H1 (cell line): ENCODE measurements around the gene LCP1. TPM values are rescaled to one million over a fixed set of nuclear protein-coding genes. Genes with fewer than 3 reads are reported as not detected.

Experiments
- CTCF ChIA-PET: fragments of 300-600 bp; sonication (Branson Sonifier 250); formaldehyde crosslinking; loops from one replicate; lab custom pipeline; 2021; ENCODE audit not compliant: partially characterized antibody; lab: Charles Lee
- POLR2A ChIA-PET: fragments of 300-600 bp; sonication (Branson Sonifier 250); formaldehyde crosslinking; loops from one replicate; lab custom pipeline; 2021; ENCODE audit warnings: inconsistent platforms; ENCODE audit not compliant: partially characterized antibody; lab: Charles Lee
- DNase-seq, 2 experiments: peaks; one replicate each; pipeline versions ENCODE4 v3.0.0 to v3.0.0-alpha.2; 2010 to 2022; ENCODE audit warnings: low spot score in 2 of 2, low read depth in 1 of 2, mixed read lengths in 1 of 2
- FAIRE-seq: peaks from 2 replicates; lab custom pipeline; 2011; peaks lifted over from hg19 to GRCh38; lab: Jason Lieb, UNC
- H2AFZ ChIP-seq: 2 replicates; pipeline ENCODE4 v1.8.1; 2012; ENCODE audit warnings: low read length, inconsistent platforms
- H2AK5ac ChIP-seq: 2 replicates; pipeline ENCODE4 v1.6.1; 2013; ENCODE audit warnings: low read depth, low read length
- H2BK120ac ChIP-seq: replicated peaks from 2 replicates; pipeline ENCODE3; 2013; ENCODE audit warnings: low read depth, low read length, inconsistent platforms
- H2BK12ac ChIP-seq: 2 replicates; pipeline ENCODE4 v1.6.1; 2013; ENCODE audit warnings: low read depth, low read length
- H2BK15ac ChIP-seq: 2 replicates; pipeline ENCODE4 v1.6.1; 2013; ENCODE audit warnings: low read length
- H2BK20ac ChIP-seq: 2 replicates; pipeline ENCODE4 v1.6.1; 2013; ENCODE audit warnings: low read length
- H2BK5ac ChIP-seq: 2 replicates; pipeline ENCODE4 v1.6.1; 2013; ENCODE audit warnings: low read depth, low read length
- H3K14ac ChIP-seq: 2 replicates; pipeline ENCODE4 v1.6.1; 2013; ENCODE audit warnings: inconsistent platforms; ENCODE audit not compliant: insufficient read length
- H3K18ac ChIP-seq: 2 replicates; pipeline ENCODE4 v1.6.1; 2013; ENCODE audit warnings: low read length; ENCODE audit errors: extremely low read depth
- H3K23ac ChIP-seq: 2 replicates; pipeline ENCODE4 v1.6.1; 2013; ENCODE audit warnings: inconsistent platforms; ENCODE audit not compliant: insufficient read length
- H3K23me2 ChIP-seq: 2 replicates; pipeline ENCODE4 v1.6.1; 2013; ENCODE audit warnings: low read depth, low read length
- H3K27ac ChIP-seq: 2 replicates; pipeline ENCODE4 v1.6.1; 2011; ENCODE audit warnings: low read depth, low read length, inconsistent platforms
- H3K27me3 ChIP-seq, 4 experiments: replicated peaks in 1 of 4; 1 replicate in 1 of 4; 2 replicates in 3 of 4; pipeline versions ENCODE4 v1.6.1 to v1.8.1; 2011 to 2013; ENCODE audit warnings: low read length in 3 of 4, mild to moderate bottlenecking in 3 of 4, inconsistent platforms in 2 of 4, mixed read lengths in 2 of 4, moderate library complexity in 1 of 4; ENCODE audit not compliant: control insufficient read depth in 3 of 4, insufficient read depth in 3 of 4; ENCODE audit errors: extremely low read depth in 1 of 4
- H3K36me3 ChIP-seq, 4 experiments: 2 replicates each; pipeline versions ENCODE4 v1.6.1 to v1.8.1; 2011 to 2013; ENCODE audit warnings: mild to moderate bottlenecking in 4 of 4, low read length in 3 of 4, moderate library complexity in 2 of 4, control low read depth in 1 of 4, inconsistent platforms in 1 of 4; ENCODE audit not compliant: insufficient read depth in 4 of 4, control insufficient read depth in 2 of 4
- H3K4ac ChIP-seq: replicated peaks from 2 replicates; pipeline ENCODE3; 2013; ENCODE audit warnings: low read length, low read depth, mixed read lengths, inconsistent platforms; ENCODE audit not compliant: insufficient read length
- H3K4me1 ChIP-seq, 4 experiments: replicated peaks in 1 of 4; 1 replicate in 1 of 4; 2 replicates in 3 of 4; pipeline versions ENCODE4 v1.6.1 to v1.8.1; 2011 to 2013; ENCODE audit warnings: low read length in 3 of 4, inconsistent platforms in 2 of 4, mixed read lengths in 1 of 4; ENCODE audit not compliant: insufficient read depth in 4 of 4, control insufficient read depth in 3 of 4
- H3K4me2 ChIP-seq, 2 experiments: 2 replicates each; pipeline versions ENCODE4 v1.6.1 to v1.8.1; 2011 to 2013; ENCODE audit warnings: low read depth in 2 of 2, low read length in 2 of 2, control low read depth in 1 of 2, inconsistent platforms in 1 of 2, mild to moderate bottlenecking in 1 of 2; ENCODE audit not compliant: insufficient read depth in 1 of 2
- H3K4me3 ChIP-seq, 4 experiments: fragments of 200-600, 300-600 bp in 1 of 4; sonication (generic), shearing (Covaris generic), sonication (Bioruptor Twin) in 1 of 4; 2 replicates each; pipeline versions ENCODE4 v1.5.1 to v1.8.1; 2011 to 2016; ENCODE audit warnings: low read length in 4 of 4, low read depth in 3 of 4, control low read depth in 2 of 4, inconsistent platforms in 2 of 4, mild to moderate bottlenecking in 2 of 4, mixed read lengths in 1 of 4, moderate library complexity in 1 of 4; ENCODE audit not compliant: insufficient read depth in 2 of 4; ENCODE audit errors: extremely low read depth in 1 of 4
- H3K56ac ChIP-seq: replicated peaks from 2 replicates; pipeline ENCODE3; 2013; ENCODE audit warnings: low read depth, mild to moderate bottlenecking, mixed read lengths, low read length, inconsistent platforms; ENCODE audit not compliant: insufficient read length
- H3K79me1 ChIP-seq: 2 replicates; pipeline ENCODE4 v1.6.1; 2013; ENCODE audit warnings: low read depth, low read length, control low read depth
- H3K79me2 ChIP-seq, 2 experiments: 2 replicates each; pipeline versions ENCODE4 v1.6.1 to v1.8.1; 2012 to 2013; ENCODE audit warnings: low read length in 2 of 2, mild to moderate bottlenecking in 2 of 2, inconsistent platforms in 1 of 2; ENCODE audit not compliant: insufficient read depth in 2 of 2, control insufficient read depth in 1 of 2
- H3K9ac ChIP-seq, 4 experiments: replicated peaks in 1 of 4; 1 replicate in 1 of 4; 2 replicates in 3 of 4; pipeline versions ENCODE4 v1.6.1 to v1.8.1; 2011 to 2013; ENCODE audit warnings: low read depth in 3 of 4, low read length in 3 of 4, control low read depth in 2 of 4, mild to moderate bottlenecking in 2 of 4, moderate library complexity in 2 of 4, inconsistent platforms in 1 of 4; ENCODE audit errors: extremely low read depth in 1 of 4
- H3K9me3 ChIP-seq, 2 experiments: 2 replicates each; pipeline versions ENCODE4 v1.6.1 to v1.8.1; 2012 to 2013; ENCODE audit warnings: mild to moderate bottlenecking in 2 of 2, moderate library complexity in 2 of 2, control low read depth in 1 of 2, inconsistent platforms in 1 of 2, low read depth in 1 of 2, low read length in 1 of 2, mixed read lengths in 1 of 2; ENCODE audit not compliant: insufficient read depth in 2 of 2
- H4K20me1 ChIP-seq, 2 experiments: replicated peaks in 1 of 2; 2 replicates each; pipeline versions ENCODE3 to v1.8.1; 2011 to 2013; ENCODE audit warnings: inconsistent platforms in 2 of 2, low read length in 2 of 2, mild to moderate bottlenecking in 1 of 2; ENCODE audit not compliant: insufficient read depth in 2 of 2, control insufficient read depth in 1 of 2
- H4K5ac ChIP-seq: 2 replicates; pipeline ENCODE4 v1.6.1; 2013; ENCODE audit warnings: low read length, low read depth, mixed read lengths, inconsistent platforms; ENCODE audit not compliant: insufficient read length
- H4K8ac ChIP-seq: 2 replicates; pipeline ENCODE4 v1.8.0; 2013; ENCODE audit warnings: mild to moderate bottlenecking, moderate library complexity, low read length, inconsistent platforms; ENCODE audit not compliant: insufficient read depth; ENCODE audit errors: extremely low read depth
- H4K91ac ChIP-seq: replicated peaks from 2 replicates; pipeline ENCODE3; 2013; ENCODE audit warnings: low read length, mixed read lengths, inconsistent platforms; ENCODE audit not compliant: insufficient read length
- CHD1 ChIP-seq: IDR thresholded peaks from 2 replicates; pipeline ENCODE4 v1.6.1; 2012; ENCODE audit warnings: low read depth, low read length, improper control_type of control experiment
- KDM1A ChIP-seq: fragments of 200-600, 300-600 bp; sonication (generic); IDR thresholded peaks from 2 replicates; pipeline ENCODE4 v1.7.1; 2016; ENCODE audit warnings: mild to moderate bottlenecking, low read length, borderline replicate concordance
- MAFK ChIP-seq: IDR thresholded peaks from 2 replicates; pipeline ENCODE4 v1.6.1; 2012; ENCODE audit warnings: low read depth, mild to moderate bottlenecking, improper control_type of control experiment, low read length
- POLR2AphosphoS5 ChIP-seq: IDR thresholded peaks from 2 replicates; pipeline ENCODE4 v1.6.1; 2011; ENCODE audit warnings: low read depth, low read length
- RNF2 ChIP-seq: fragments of 200-900, 300-1000 bp; sonication (generic); IDR thresholded peaks from 2 replicates; pipeline ENCODE4 v1.7.1; 2016; ENCODE audit warnings: borderline replicate concordance, low read depth, mild to moderate bottlenecking, antibody characterized with exemption, low read length; ENCODE audit not compliant: poor library complexity, severe bottlenecking; ENCODE audit errors: missing control alignments
- SP1 ChIP-seq: IDR thresholded peaks from 2 replicates; pipeline ENCODE4 v1.6.1; 2011; ENCODE audit warnings: low read depth, low read length
- SUZ12 ChIP-seq: fragments of 200-600 bp; sonication (generic); IDR thresholded peaks from 2 replicates; pipeline ENCODE4 v1.6.1; 2012; ENCODE audit warnings: mild to moderate bottlenecking, inconsistent platforms, low read length, moderate library complexity, mixed read lengths
- YY1 ChIP-seq: IDR thresholded peaks from 2 replicates; pipeline ENCODE4 v1.6.1; 2011; ENCODE audit warnings: low read depth, mild to moderate bottlenecking, low read length
- WGBS, 2 experiments: shearing (Covaris generic) in 1 of 2; methylation state at CpG; one replicate each; pipeline versions ENCODE4 v1.1.6 to v1.1.7; 2013 to 2015; ENCODE audit warnings: low lambda C conversion rate in 2 of 2, mixed read lengths in 2 of 2, inconsistent platforms in 1 of 2, low coverage in 1 of 2, missing lambda C conversion rate in 1 of 2; ENCODE audit not compliant: insufficient replicate concordance in 2 of 2, insufficient coverage in 1 of 2, insufficient read length in 1 of 2; ENCODE audit errors: extremely low coverage in 1 of 2, missing lambda C conversion rate in 1 of 2; 5-methylcytosine and 5-hydroxymethylcytosine counted together
- polyA plus RNA-seq, 7 experiments: library from polyadenylated mRNA; depleted of rRNA in 3 of 7; stranded (reverse) in 5 of 7; unstranded in 2 of 7; fragments of >200 nt in 5 of 7; fragments of 200-250 nt in 2 of 7; gene quantifications; 1 replicate in 5 of 7; 2 replicates in 1 of 7; 4 replicates in 1 of 7; pipeline versions ENCODE4 v1.2.1 to v1.2.3, GENCODE V29; 2011 to 2013; ENCODE audit warnings: missing spikeins in 2 of 7, mixed read lengths in 2 of 7
- total RNA-seq: library from RNA; stranded (reverse); fragmentation: NEBNext Ultra II Directional; extraction: Animal tissue kit (Norgen Biotek cat#: 25700); gene quantifications from 2 replicates; pipeline ENCODE4 v1.2.1, GENCODE V29; 2021
- TF ChIP-seq, protein P1 (sequence below), 3 experiments: IDR thresholded peaks; 1 replicate in 2 of 3; 2 replicates in 1 of 3; pipeline versions ENCODE4 v1.5.1 to v1.6.1; 2011; ENCODE audit warnings: low read length in 3 of 3, mild to moderate bottlenecking in 3 of 3, inconsistent platforms in 2 of 3, low read depth in 1 of 3, moderate library complexity in 1 of 3; ENCODE audit not compliant: insufficient read depth in 1 of 3; ENCODE audit errors: control extremely low read depth in 1 of 3

LCP1 gene
- total and polyA plus RNA-seq, 2 of the 8 experiments (the other 6 are each of a cell fraction or from before 2014, with no cell fraction given), result 0.65 to 4.3 TPM

GRCh38 chr13:46172531-46172991 is 9.4 kb downstream of the LCP1 start:
- H3K18ac ChIP-seq, result no peak overlapping the region
- TF ChIP-seq MAFK (no peak), SP1 (no peak), KDM1A (no peak), POLR2AphosphoS5 (no peak), RNF2 (no peak), YY1 (no peak), CHD1 (no peak), SUZ12 (no peak)
- TF ChIP-seq, protein P1, sequence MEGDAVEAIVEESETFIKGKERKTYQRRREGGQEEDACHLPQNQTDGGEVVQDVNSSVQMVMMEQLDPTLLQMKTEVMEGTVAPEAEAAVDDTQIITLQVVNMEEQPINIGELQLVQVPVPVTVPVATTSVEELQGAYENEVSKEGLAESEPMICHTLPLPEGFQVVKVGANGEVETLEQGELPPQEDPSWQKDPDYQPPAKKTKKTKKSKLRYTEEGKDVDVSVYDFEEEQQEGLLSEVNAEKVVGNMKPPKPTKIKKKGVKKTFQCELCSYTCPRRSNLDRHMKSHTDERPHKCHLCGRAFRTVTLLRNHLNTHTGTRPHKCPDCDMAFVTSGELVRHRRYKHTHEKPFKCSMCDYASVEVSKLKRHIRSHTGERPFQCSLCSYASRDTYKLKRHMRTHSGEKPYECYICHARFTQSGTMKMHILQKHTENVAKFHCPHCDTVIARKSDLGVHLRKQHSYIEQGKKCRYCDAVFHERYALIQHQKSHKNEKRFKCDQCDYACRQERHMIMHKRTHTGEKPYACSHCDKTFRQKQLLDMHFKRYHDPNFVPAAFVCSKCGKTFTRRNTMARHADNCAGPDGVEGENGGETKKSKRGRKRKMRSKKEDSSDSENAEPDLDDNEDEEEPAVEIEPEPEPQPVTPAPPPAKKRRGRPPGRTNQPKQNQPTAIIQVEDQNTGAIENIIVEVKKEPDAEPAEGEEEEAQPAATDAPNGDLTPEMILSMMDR (IDR thresholded peaks at IDR 0.05; ENCODE audit: control extremely low read depth in 1 of 3, insufficient read depth in 1 of 3, low read depth in 1 of 3, low read length in 3 of 3), result no peak

More at GRCh38 chr13:46172531-46172991, 9.4 kb downstream of the LCP1 start:
- Histone ChIP-seq H3K4me1 (peaks cover 0 to 6% (median 2%) of the 10 kb centered on the region in 4 experiments; a peak in 2 of 7 replicates), H3K4ac (no peak overlapping the region), H3K23me2 (no peaks in the 10 kb centered on the region), H3K9ac (no peak overlapping the region), H3K27ac (no peak overlapping the region), H3K14ac (no peak overlapping the region), H3K36me3 (no peaks in the 10 kb centered on the region), H2BK15ac (no peak overlapping the region), H4K91ac (no peak overlapping the region), H3K4me2 (no peak overlapping the region), H3K27me3 (peaks cover 0 to 4% (median 0%) of the 10 kb centered on the region in 4 experiments; a peak in 1 of 7 replicates), H4K20me1 (no peaks in the 10 kb centered on the region), H2BK5ac (no peak overlapping the region), H2AK5ac (no peak overlapping the region), H2BK20ac (no peak overlapping the region), H3K4me3 (no peak overlapping the region), H4K5ac (no peak overlapping the region), H2AFZ (no peak overlapping the region), H3K23ac (no peak overlapping the region), H3K56ac (no peak overlapping the region), H3K79me1 (no peaks in the 10 kb centered on the region), H2BK12ac (no peak overlapping the region), H3K9me3 (no peaks in the 10 kb centered on the region), H2BK120ac (no peak overlapping the region), H3K79me2 (no peaks in the 10 kb centered on the region), H4K8ac (no peak overlapping the region)
- WGBS, 2 experiments, result 89% methylated on average over 6 of the region's 6 CpGs; no CpG with 5 or more reads in 1 of the 2 experiments
- FAIRE-seq (no peak), DNase-seq (no peak)
- POLR2A ChIA-PET, result no interaction called here
- CTCF ChIA-PET, result interaction anchor here (0.9 to 3.5 kb wide), 4 partner anchors 10 to 14 kb away, joined by 3 to 25 read pairs (median 6); no protein-coding TSS in a partner anchor
